ENCODE measurements around the gene TENM4. TPM values are rescaled to one million over a fixed set of nuclear protein-coding genes. Genes with fewer than 3 reads are reported as not detected.

Gene TENM4
- total RNA-seq, 2 donors from 2014 or later = 68.2 to 130 TPM

DNA sequence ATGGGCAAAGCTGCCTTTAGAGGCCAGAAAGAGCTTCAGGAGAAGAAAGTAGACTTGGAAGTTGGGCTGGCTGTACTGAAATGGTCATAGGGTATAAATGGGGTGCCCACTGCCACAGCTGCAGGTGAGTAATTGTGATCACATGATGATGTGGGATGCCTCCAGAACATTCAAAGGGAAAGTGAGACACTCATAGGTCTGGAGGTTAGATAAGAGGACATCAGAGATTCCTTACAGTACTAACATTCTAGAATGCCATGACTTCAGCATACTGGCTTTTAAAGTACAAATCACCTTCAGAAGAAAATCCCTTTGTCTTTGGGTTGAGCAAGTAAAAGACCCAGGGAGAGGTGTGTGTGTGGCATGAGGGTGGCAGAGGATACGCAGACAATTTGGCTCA lies 419.2 kb downstream of the TENM4 start:
- 90% methylated on average over 1 of the region's 1 CpG for WGBS, 2 experiments (ENCODE audit: insufficient coverage in 1 of 2, insufficient read length in 1 of 2)
- no peak for TF ChIP-seq CTCF (conservative IDR thresholded peaks at IDR 0.05)
- Mint-ChIP-seq H3K27me3 (ENCODE audit: insufficient read depth) (no peaks in the 10 kb centered on the region), H3K27ac (no peak overlapping the region), H3K4me3 (no peak overlapping the region), H3K4me1 (peaks cover 62% of the 10 kb centered on the region), H3K36me3 (ENCODE audit: low read depth) (peaks cover 10% of the 10 kb centered on the region), H3K9me3 (no peaks in the 10 kb centered on the region)
- Histone ChIP-seq H3K27ac (ENCODE audit: low read depth, low read length) (no peak overlapping the region), H3K9ac (ENCODE audit: extremely low read depth, low read length, poor library complexity, severe bottlenecking) (no peak overlapping the region), H3K9me3 (ENCODE audit: control insufficient read depth, low read length) (no peaks in the 10 kb centered on the region), H3K4me1 (ENCODE audit: control insufficient read depth, insufficient read depth, low read length) (peaks cover 20% of the 10 kb centered on the region), H3K27me3 (ENCODE audit: control insufficient read depth, insufficient read depth, low read length, poor library complexity, severe bottlenecking) (no peaks in the 10 kb centered on the region), H3K36me3 (ENCODE audit: control insufficient read depth, insufficient read depth, low read length) (no peaks in the 10 kb centered on the region), H3K4me3 (ENCODE audit: low read length) (no peak overlapping the region)
- no peak for DNase-seq

DNA sequence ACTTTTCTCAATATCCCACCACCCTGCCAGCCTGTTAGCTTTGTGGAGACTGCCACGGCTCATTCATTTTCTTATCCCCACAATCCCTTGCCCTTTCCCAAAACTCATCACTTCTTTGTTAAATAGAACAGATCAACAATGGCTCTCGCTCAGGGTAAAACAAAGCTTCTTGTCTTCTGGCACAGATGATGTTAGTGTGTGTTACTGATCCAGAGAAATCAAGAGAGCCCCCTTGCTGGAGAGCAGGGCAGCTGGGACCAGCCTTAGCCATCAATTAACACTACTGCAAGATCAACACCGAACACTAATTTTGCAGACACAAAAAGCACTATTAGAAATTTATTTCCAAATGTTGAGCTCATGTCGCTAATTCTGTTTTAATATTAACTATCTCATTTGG lies 420.9 kb downstream of the TENM4 start:
- no peaks in the 10 kb centered on the region for H3K36me3 ChIP-seq (ENCODE audit: control insufficient read depth, insufficient read depth, low read length)
- Mint-ChIP-seq H3K4me3 (no peak overlapping the region), H3K4me1 (peaks cover 51% of the 10 kb centered on the region), H3K9me3 (no peaks in the 10 kb centered on the region), H3K27me3 (ENCODE audit: insufficient read depth) (no peaks in the 10 kb centered on the region), H3K27ac (no peak overlapping the region), H3K36me3 (ENCODE audit: low read depth) (peaks cover 10% of the 10 kb centered on the region)
- no peak for TF ChIP-seq CTCF (conservative IDR thresholded peaks at IDR 0.05)
- 94 to 100% methylated on average over 1 to 4 of the region's 4 CpGs for WGBS, 2 experiments (ENCODE audit: insufficient coverage in 1 of 2, insufficient read length in 1 of 2)
- peaks cover 12% of the 10 kb centered on the region for H3K4me1 ChIP-seq (ENCODE audit: control insufficient read depth, insufficient read depth, low read length)
- DNase-seq = no peak
- no peak overlapping the region for H3K27ac ChIP-seq (ENCODE audit: low read depth, low read length)
- no peaks in the 10 kb centered on the region for H3K9me3 ChIP-seq (ENCODE audit: control insufficient read depth, low read length)
- H3K27me3 ChIP-seq (ENCODE audit: control insufficient read depth, insufficient read depth, low read length, poor library complexity, severe bottlenecking) = no peaks in the 10 kb centered on the region
- no peak overlapping the region for H3K4me3 ChIP-seq (ENCODE audit: low read length)
- no peak overlapping the region for H3K9ac ChIP-seq (ENCODE audit: extremely low read depth, low read length, poor library complexity, severe bottlenecking)

DNA sequence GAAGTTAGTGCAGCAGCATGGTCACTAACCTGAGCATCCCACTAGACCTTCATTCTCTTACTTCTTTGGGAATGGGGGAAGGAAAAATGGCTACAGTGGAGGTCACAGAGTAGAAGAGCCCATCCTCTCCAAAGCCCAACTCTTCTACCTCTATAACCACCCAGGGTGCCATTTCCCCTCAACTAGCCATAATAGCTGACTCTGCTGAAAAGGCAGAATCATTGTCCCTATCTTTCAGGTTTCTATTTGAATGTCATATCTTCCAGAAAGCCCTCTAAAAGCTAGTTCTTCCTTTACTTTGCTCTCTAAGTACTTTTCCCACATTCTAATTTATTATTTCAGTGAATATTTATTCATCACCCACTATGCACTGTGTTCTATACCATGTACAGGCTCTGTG lies 421.6 kb downstream of the TENM4 start:
- Histone ChIP-seq H3K27ac (ENCODE audit: low read depth, low read length) (no peak overlapping the region), H3K4me3 (ENCODE audit: low read length) (no peak overlapping the region), H3K9me3 (ENCODE audit: control insufficient read depth, low read length) (no peaks in the 10 kb centered on the region), H3K36me3 (ENCODE audit: control insufficient read depth, insufficient read depth, low read length) (no peaks in the 10 kb centered on the region), H3K4me1 (ENCODE audit: control insufficient read depth, insufficient read depth, low read length) (peaks cover 12% of the 10 kb centered on the region), H3K27me3 (ENCODE audit: control insufficient read depth, insufficient read depth, low read length, poor library complexity, severe bottlenecking) (no peaks in the 10 kb centered on the region), H3K9ac (ENCODE audit: extremely low read depth, low read length, poor library complexity, severe bottlenecking) (no peak overlapping the region)
- Mint-ChIP-seq H3K9me3 (no peaks in the 10 kb centered on the region), H3K27me3 (ENCODE audit: insufficient read depth) (no peaks in the 10 kb centered on the region), H3K4me1 (peaks cover 57% of the 10 kb centered on the region), H3K4me3 (no peak overlapping the region), H3K36me3 (ENCODE audit: low read depth) (peaks cover 8% of the 10 kb centered on the region), H3K27ac (no peak overlapping the region)
- DNase-seq = no peak
- no peak for TF ChIP-seq CTCF (conservative IDR thresholded peaks at IDR 0.05)

All from endodermal cell (in vitro differentiated cells).